Measurements from ENCODE around the gene OCIAD2.
"Not testable (repeated sequence)": the region's sequence is repeated elsewhere in the genome, so short reads cannot be mapped to it uniquely, and the experiment has no call there.

The OCIAD2 gene

DNA sequence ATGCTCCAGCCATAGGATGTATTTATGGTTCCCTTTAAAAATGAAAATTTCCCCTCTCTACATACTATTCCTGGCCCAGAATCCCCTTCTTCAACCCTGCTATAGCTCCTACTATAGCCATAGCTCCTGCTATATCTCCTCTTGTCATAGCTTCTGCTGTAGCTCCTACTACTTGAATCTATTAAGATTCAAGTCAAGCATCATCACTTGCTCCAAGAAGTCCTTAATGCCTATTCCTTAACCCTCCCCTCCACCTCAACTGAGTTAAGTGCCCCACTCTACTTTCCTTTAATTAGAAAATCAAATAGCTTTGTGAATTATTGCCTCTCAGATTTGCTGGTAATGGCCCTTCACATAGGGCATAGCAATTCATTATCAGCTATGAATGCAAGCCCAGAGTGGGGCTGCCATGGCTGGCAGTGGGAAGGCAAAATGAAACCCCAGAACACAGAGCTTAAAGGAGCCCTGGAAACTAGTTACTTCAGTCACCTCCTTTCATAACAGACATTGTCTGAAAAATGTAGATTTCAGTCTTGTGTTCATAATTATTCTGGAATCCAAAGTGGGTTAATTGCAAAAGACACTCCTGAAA, 15.4 kb downstream of the OCIAD2 start:
- no peak overlapping the region for H3K4me3 ChIP-seq (ENCODE audit: control insufficient read depth, low read depth, low read length)
- DNase-seq (ENCODE audit: low read depth) = no peak
- TF ChIP-seq, protein P1, sequence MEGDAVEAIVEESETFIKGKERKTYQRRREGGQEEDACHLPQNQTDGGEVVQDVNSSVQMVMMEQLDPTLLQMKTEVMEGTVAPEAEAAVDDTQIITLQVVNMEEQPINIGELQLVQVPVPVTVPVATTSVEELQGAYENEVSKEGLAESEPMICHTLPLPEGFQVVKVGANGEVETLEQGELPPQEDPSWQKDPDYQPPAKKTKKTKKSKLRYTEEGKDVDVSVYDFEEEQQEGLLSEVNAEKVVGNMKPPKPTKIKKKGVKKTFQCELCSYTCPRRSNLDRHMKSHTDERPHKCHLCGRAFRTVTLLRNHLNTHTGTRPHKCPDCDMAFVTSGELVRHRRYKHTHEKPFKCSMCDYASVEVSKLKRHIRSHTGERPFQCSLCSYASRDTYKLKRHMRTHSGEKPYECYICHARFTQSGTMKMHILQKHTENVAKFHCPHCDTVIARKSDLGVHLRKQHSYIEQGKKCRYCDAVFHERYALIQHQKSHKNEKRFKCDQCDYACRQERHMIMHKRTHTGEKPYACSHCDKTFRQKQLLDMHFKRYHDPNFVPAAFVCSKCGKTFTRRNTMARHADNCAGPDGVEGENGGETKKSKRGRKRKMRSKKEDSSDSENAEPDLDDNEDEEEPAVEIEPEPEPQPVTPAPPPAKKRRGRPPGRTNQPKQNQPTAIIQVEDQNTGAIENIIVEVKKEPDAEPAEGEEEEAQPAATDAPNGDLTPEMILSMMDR (IDR thresholded peaks at IDR 0.05; ENCODE audit: control insufficient read depth, insufficient read depth, low read depth, low read length, missing control alignments) = no peak

DNA sequence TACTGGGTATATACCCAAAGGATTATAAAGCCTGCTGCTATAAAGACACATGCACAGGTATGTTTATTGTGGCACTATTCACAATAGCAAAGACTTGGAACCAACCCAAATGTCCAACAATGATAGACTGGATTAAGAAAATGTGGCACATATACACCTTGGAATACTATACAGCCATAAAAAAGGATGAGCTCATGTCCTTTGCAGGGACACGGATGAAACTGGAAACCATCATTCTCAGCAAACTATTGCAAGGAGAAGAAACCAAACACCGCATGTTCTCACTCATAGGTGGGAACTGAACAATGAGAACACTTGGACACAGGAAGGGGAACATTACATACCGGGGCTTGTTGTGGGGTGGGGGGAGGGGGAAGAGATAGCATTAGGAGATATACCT, 16.8 kb downstream of the OCIAD2 start:
- DNase-seq (ENCODE audit: low read depth); H3K4me3 ChIP-seq (ENCODE audit: control insufficient read depth, low read depth, low read length): not testable (repeated sequence)

DNA sequence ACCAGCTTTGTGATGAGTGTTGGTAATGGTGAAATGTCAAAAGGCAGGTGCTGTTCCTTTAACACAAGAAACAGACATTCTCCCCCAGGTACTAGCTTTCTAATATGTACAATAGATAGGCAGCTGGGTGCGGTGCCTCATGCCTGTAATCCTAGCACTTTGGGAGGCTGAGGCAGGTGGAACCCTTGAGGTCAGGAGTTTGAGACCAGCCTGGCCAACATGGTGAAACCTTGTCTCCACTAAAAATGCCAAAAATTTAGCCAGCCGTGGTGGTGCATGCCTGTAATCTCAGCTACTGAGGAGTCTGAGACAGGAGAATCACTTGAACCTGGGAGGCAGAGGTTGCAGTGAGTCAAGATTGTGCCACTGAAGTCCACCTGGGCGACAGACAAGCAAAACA, 24.9 kb downstream of the OCIAD2 start:
- not testable (repeated sequence) for H3K4me3 ChIP-seq (ENCODE audit: control insufficient read depth, low read depth, low read length); DNase-seq (ENCODE audit: low read depth)

DNA sequence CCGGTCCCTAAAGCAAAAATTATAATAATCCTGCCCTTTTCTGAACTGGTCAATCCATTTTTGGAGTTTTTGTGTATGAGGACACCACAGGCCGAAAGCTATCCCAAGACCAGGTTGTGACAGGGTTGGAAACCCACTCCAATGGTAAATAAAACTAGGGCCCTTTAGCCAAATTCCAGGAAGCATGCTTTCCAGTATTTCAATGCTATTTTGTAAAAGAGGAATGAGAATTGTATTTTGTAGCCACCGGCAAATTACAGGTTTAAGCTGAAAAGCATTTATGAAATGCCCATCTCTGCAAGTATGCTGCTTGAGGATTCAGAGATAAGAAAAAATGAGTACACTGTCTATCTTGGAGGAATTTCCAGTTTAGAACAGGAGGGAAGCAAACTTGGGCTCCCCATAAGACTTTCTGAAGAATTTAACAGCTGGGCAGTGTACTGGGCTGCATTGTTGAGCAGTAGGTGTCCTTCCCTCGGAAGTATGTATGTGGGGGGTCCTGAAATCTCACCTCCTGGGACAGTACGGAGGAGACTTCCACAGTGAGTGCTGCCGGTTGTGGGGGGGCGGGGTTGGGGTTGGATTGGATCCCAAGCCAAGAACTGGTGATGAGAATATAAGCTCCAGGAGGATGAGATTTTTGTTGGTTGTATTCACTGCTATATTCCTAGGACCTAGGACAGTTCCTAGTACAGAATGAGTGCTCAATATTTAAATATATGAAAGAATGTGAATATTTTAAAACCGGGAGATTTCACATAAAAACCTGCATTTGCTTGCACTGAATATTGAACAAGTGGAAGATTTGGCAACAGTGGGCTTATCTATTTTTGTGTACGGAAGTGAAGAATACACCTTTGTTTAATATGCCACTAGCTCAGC, 26.8 kb downstream of the OCIAD2 start:
- TF ChIP-seq, protein P1 (IDR thresholded peaks at IDR 0.05; ENCODE audit: control insufficient read depth, insufficient read depth, low read depth, low read length, missing control alignments) = no peak
- no peak for DNase-seq (ENCODE audit: low read depth)
- no peak overlapping the region for H3K4me3 ChIP-seq (ENCODE audit: control insufficient read depth, low read depth, low read length)

DNA sequence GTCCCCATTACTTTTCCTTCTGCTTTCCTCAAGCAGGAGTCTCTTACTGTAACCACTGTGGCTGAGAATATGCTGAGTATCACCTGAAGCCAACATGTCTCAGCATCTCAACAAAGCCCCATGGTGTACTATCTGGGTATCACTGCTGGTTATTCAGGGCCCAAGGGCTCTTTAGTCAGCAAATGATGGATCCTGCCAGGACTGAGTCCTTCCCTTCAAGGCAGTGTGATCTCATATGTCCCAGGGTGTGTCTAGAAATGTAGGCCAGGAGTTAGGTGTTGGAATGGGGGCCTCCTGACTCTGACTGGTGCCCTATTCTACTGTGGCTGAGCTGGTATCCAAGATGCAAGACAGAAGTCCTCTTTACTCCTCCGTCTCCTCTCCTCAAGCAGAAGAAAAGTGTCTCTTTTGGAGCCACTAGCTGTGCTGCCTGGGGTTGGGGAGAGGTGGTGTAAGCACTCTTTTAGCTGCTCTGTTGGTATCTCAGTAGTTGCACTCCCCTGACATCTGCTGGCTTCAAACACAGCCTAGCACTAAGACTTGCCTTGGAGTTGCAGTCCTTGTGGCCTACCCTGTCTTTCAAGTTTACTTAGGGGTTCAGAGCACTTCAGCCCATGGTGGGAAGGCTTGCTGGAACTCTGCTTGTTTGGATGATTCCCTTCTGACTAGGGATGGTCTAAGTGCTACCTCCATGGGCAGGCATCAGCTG, 28.6 kb downstream of the OCIAD2 start:
- no peak for DNase-seq (ENCODE audit: low read depth)
- no peak overlapping the region for H3K4me3 ChIP-seq (ENCODE audit: control insufficient read depth, low read depth, low read length)
- TF ChIP-seq, protein P1 (IDR thresholded peaks at IDR 0.05; ENCODE audit: control insufficient read depth, insufficient read depth, low read depth, low read length, missing control alignments) = no peak

DNA sequence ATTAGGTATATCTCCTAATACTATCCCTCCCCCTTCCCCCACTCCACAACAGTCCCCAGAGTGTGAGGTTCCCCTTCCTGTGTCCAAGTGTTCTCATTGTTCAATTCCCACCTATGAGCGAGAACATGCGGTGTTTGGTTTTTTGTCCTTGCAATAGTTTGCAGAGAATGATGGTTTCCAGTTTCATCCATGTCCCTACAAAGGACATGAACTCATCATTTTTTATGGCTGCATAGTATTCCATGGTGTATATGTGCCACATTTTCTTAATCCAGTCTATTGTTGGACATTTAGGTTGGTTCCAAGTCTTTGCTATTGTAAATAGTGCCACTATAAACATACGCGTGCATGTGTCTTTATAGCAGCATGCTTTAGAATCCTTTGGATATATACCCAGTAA, 41.9 kb downstream of the OCIAD2 start:
- not testable (repeated sequence) for H3K4me3 ChIP-seq (ENCODE audit: control insufficient read depth, low read depth, low read length); DNase-seq (ENCODE audit: low read depth)

DNA sequence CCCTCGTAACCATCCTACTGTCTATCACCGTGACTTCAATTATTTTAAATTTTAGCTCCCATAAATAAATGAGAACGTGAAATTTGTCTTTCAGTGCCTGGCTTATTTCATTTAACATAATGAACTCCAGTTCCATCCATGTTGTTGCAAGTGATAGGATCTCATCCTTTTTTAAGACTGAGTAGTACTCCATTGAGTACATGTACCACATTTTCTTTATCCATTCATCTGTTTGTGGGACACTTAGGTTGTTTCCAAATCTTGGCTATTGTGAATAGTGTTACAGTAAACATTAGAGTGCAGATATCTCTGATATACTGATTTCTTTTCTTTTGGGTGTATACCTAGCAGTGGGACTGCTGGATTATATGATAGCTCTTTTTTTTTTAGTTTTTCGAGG, 42.8 kb downstream of the OCIAD2 start:
- DNase-seq (ENCODE audit: low read depth) = no peak
- H3K4me3 ChIP-seq (ENCODE audit: control insufficient read depth, low read depth, low read length) = no peak overlapping the region
- TF ChIP-seq, protein P1 (IDR thresholded peaks at IDR 0.05; ENCODE audit: control insufficient read depth, insufficient read depth, low read depth, low read length, missing control alignments) = no peak

DNA sequence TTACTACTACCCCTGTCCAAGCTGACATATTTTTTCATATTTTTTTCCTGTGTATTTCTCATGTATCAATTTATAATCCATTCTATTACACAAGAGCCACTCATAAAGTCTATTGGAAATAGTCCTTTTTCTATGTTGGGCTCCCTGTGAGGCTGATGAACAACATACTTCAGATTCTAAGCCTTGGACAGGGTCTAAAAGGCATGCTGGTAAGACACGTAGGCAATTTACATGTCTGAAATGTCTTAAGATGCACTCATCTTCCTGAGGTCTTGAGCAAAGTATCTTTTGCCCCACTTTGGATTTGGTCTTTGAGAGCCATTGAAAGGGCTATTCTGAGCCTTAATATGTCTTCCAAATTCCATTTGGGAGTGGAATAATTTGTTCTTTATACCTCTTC, 43.9 kb downstream of the OCIAD2 start:
- TF ChIP-seq, protein P1 (IDR thresholded peaks at IDR 0.05; ENCODE audit: control insufficient read depth, insufficient read depth, low read depth, low read length, missing control alignments) = no peak
- no peak for DNase-seq (ENCODE audit: low read depth)
- no peak overlapping the region for H3K4me3 ChIP-seq (ENCODE audit: control insufficient read depth, low read depth, low read length)

All from AG09309 (cell line).